B cell (primary cell): ENCODE results near the gene TET2. TPM values are rescaled to one million over a fixed set of nuclear protein-coding genes. Genes with fewer than 3 reads are reported as not detected.

Experiments
- ATAC-seq: fragments of 200-7000 bp; cut with Tn5 transposase; one replicate; pipeline ENCODE4 v1.10.0; 2021; ENCODE audit warnings: low read depth, mild to moderate bottlenecking, moderate number of reproducible peaks, moderate library complexity
- CTCF ChIA-PET: fragments of 350-600 bp; sonication (Branson Sonifier 250); formaldehyde crosslinking; loops from one replicate; lab custom pipeline; 2021; ENCODE audit warnings: antibody characterized with exemption, inconsistent platforms; lab: Charles Lee
- POLR2A ChIA-PET: fragments of 350-600 bp; sonication (Branson Sonifier 250); formaldehyde crosslinking; loops from one replicate; lab custom pipeline; 2021; ENCODE audit warnings: antibody characterized with exemption; lab: Charles Lee
- DNase-seq: peaks from one replicate; pipeline ENCODE4 v3.0.0; 2013
- H2AFZ ChIP-seq: 2 replicates; pipeline ENCODE4 v1.6.1; 2012; ENCODE audit warnings: mild to moderate bottlenecking, low read depth, low read length; ENCODE audit not compliant: insufficient read depth, poor library complexity, severe bottlenecking
- H3K27ac ChIP-seq, 2 donors: 1 replicate in 1 of 2; 2 replicates in 1 of 2; pipeline ENCODE4 v1.5.1; 2012 to 2013; ENCODE audit warnings: low read length in 2 of 2, mild to moderate bottlenecking in 2 of 2, moderate library complexity in 1 of 2
- H3K27me3 ChIP-seq, 4 experiments: fragments of 200-600 bp in 1 of 4; sonication (generic) in 1 of 4; replicated peaks in 1 of 4; 1 replicate in 2 of 4; 2 replicates in 2 of 4; pipeline versions ENCODE4 v1.6.1 to v1.7.0; 2013 to 2016; ENCODE audit warnings: low read length in 3 of 4, mild to moderate bottlenecking in 2 of 4, mixed read lengths in 1 of 4, moderate library complexity in 1 of 4; ENCODE audit not compliant: insufficient read depth in 4 of 4, control insufficient read depth in 3 of 4; ENCODE audit errors: control extremely low read depth in 1 of 4
- H3K36me3 ChIP-seq, 2 experiments: replicated peaks in 1 of 2; 1 replicate in 1 of 2; 2 replicates in 1 of 2; pipeline versions ENCODE4 v1.6.1 to v1.7.1; 2013; ENCODE audit warnings: low read length in 1 of 2; ENCODE audit not compliant: insufficient read depth in 2 of 2, control insufficient read depth in 1 of 2; ENCODE audit errors: control extremely low read depth in 1 of 2, extremely low read depth in 1 of 2
- H3K4me1 ChIP-seq, 2 donors: fragments of 200-600 bp in 1 of 2; sonication (generic) in 1 of 2; 1 replicate in 1 of 2; 2 replicates in 1 of 2; pipeline versions ENCODE4 v1.5.1 to v1.6.1; 2013 to 2017; ENCODE audit warnings: low read length in 2 of 2; ENCODE audit not compliant: control insufficient read depth in 2 of 2, insufficient read depth in 2 of 2
- H3K4me2 ChIP-seq: replicated peaks from 2 replicates; pipeline ENCODE3; 2012; ENCODE audit warnings: mild to moderate bottlenecking, low read depth, low read length; ENCODE audit not compliant: poor library complexity, severe bottlenecking
- H3K4me3 ChIP-seq, 5 experiments: fragments of 200-600 bp in 1 of 5; sonication (generic) in 1 of 5; 1 replicate in 3 of 5; 2 replicates in 2 of 5; pipeline versions ENCODE4 v1.5.1 to v1.7.0; 2011 to 2016; ENCODE audit warnings: low read length in 4 of 5, mild to moderate bottlenecking in 4 of 5, low read depth in 2 of 5, control low read depth in 1 of 5, moderate library complexity in 1 of 5; ENCODE audit not compliant: insufficient read depth in 1 of 5; ENCODE audit errors: control extremely low read depth in 1 of 5, extremely low read depth in 1 of 5
- H3K79me2 ChIP-seq: fragments of 200-600 bp; sonication (generic); one replicate; pipeline ENCODE4 v1.6.0; 2016; ENCODE audit warnings: low read length; ENCODE audit not compliant: control insufficient read depth, insufficient read depth
- H3K9ac ChIP-seq: fragments of 200-600 bp; sonication (generic); 2 replicates; pipeline ENCODE4 v1.6.1; 2017; ENCODE audit warnings: mild to moderate bottlenecking, low read length, moderate library complexity
- H3K9me3 ChIP-seq, 3 donors: one replicate each; pipeline versions ENCODE4 v1.6.1 to v1.7.1; 2013; ENCODE audit warnings: low read length in 2 of 3; ENCODE audit not compliant: control insufficient read depth in 2 of 3, insufficient read depth in 1 of 3; ENCODE audit errors: control extremely low read depth in 1 of 3
- H4K20me1 ChIP-seq: 2 replicates; pipeline ENCODE4 v1.6.0; 2012; ENCODE audit warnings: mild to moderate bottlenecking, low read length; ENCODE audit not compliant: insufficient read depth, control insufficient read depth, poor library complexity, severe bottlenecking
- H3K27ac Mint-ChIP-seq: one replicate; pipeline ENCODE4 v1.8.0; 2021; ENCODE audit warnings: mixed read lengths
- H3K27me3 Mint-ChIP-seq: one replicate; pipeline ENCODE4 v1.8.0; 2021; ENCODE audit warnings: mixed read lengths
- H3K4me1 Mint-ChIP-seq: one replicate; pipeline ENCODE4 v1.8.0; 2021; ENCODE audit warnings: mixed read lengths
- H3K4me3 Mint-ChIP-seq: one replicate; pipeline ENCODE4 v1.8.0; 2021; ENCODE audit warnings: mixed read lengths
- H3K9me3 Mint-ChIP-seq: one replicate; pipeline ENCODE4 v1.8.0; 2022; ENCODE audit warnings: mixed read lengths; ENCODE audit not compliant: insufficient read depth
- EZH2 ChIP-seq: IDR thresholded peaks from 2 replicates; pipeline ENCODE4 v1.6.1; 2012; ENCODE audit warnings: borderline replicate concordance, low read depth, mild to moderate bottlenecking, moderate library complexity, low read length; ENCODE audit not compliant: insufficient read depth, poor library complexity, severe bottlenecking
- WGBS: methylation state at CpG from one replicate; pipeline ENCODE4 v1.1.5; 2013; ENCODE audit warnings: missing lambda C conversion rate; ENCODE audit not compliant: insufficient coverage; 5-methylcytosine and 5-hydroxymethylcytosine counted together
- intact Hi-C: fragments of 100-400 bp; cut with micrococcal nuclease; formaldehyde crosslinking; loops from one replicate; pipeline ENCODE4 v1.10.0; 2022
- polyA plus RNA-seq: library from polyadenylated mRNA; depleted of rRNA; stranded (reverse); fragments of >200 nt; gene quantifications from 2 replicates; pipeline ENCODE4 v1.2.3, GENCODE V29; 2012
- total RNA-seq, 2 donors: library from RNA; stranded (reverse); fragments of 120-200 nt in 1 of 2; gene quantifications; 1 replicate in 1 of 2; 2 replicates in 1 of 2; pipeline versions ENCODE4 v1.2.3 to v1.2.4, GENCODE V29; 2013 to 2022
- TF ChIP-seq, protein P1 (sequence below): fragments of 200-600 bp; IDR thresholded peaks from one replicate; pipeline ENCODE4 v1.8.0; 2022; ENCODE audit warnings: antibody characterized with exemption, mild to moderate bottlenecking

The TET2 gene
- total and polyA plus RNA-seq, 2 donors (not counting 1 experiment from before 2014, with no cell fraction given) = 7.1 to 56.8 TPM

DNA sequence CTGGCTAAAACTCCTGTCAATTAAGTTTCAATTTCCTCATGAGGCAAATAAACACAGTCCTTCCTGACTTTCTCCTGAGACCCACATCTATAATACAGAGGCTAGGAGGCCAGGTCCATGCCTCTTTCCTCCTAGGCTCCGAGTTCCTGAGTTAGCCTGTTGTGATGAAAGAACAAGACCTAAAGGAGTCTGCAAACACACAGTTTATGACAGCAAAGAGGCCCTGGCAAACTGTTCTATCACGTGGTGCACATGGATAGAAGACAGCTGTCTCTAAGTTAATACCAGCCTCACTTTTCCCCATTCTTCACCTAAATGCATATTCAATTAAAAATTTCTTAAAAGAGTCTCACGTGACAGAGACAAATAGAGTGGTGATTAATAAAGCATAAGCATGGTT is 145.2 kb downstream of the TET2 start:
- Histone ChIP-seq H4K20me1 (no peaks in the 10 kb centered on the region), H3K36me3 (no peaks in the 10 kb centered on the region), H2AFZ (no peak overlapping the region), H3K4me1 (no peaks in the 10 kb centered on the region), H3K4me3 (no peak overlapping the region), H3K27ac (no peak overlapping the region), H3K9me3 (peaks cover 5 to 21% (median 13%) of the 10 kb centered on the region in 3 donors), H3K27me3 (no peaks in the 10 kb centered on the region), H3K9ac (no peak overlapping the region), H3K79me2 (no peaks in the 10 kb centered on the region), H3K4me2 (no peak overlapping the region)
- ChIA-PET POLR2A (no interaction called here), CTCF (no interaction called here)
- intact Hi-C loops = no loop called here
- Mint-ChIP-seq H3K4me1 (no peaks in the 10 kb centered on the region), H3K9me3 (peaks cover 2% of the 10 kb centered on the region), H3K27ac (no peak overlapping the region), H3K27me3 (no peaks in the 10 kb centered on the region), H3K4me3 (no peak overlapping the region)
- DNase-seq = no peak
- 100% methylated on average over 1 of the region's 3 CpGs for WGBS
- no peak for TF ChIP-seq EZH2
- TF ChIP-seq, protein P1, sequence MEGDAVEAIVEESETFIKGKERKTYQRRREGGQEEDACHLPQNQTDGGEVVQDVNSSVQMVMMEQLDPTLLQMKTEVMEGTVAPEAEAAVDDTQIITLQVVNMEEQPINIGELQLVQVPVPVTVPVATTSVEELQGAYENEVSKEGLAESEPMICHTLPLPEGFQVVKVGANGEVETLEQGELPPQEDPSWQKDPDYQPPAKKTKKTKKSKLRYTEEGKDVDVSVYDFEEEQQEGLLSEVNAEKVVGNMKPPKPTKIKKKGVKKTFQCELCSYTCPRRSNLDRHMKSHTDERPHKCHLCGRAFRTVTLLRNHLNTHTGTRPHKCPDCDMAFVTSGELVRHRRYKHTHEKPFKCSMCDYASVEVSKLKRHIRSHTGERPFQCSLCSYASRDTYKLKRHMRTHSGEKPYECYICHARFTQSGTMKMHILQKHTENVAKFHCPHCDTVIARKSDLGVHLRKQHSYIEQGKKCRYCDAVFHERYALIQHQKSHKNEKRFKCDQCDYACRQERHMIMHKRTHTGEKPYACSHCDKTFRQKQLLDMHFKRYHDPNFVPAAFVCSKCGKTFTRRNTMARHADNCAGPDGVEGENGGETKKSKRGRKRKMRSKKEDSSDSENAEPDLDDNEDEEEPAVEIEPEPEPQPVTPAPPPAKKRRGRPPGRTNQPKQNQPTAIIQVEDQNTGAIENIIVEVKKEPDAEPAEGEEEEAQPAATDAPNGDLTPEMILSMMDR = no peak
- ATAC-seq = no peak

DNA sequence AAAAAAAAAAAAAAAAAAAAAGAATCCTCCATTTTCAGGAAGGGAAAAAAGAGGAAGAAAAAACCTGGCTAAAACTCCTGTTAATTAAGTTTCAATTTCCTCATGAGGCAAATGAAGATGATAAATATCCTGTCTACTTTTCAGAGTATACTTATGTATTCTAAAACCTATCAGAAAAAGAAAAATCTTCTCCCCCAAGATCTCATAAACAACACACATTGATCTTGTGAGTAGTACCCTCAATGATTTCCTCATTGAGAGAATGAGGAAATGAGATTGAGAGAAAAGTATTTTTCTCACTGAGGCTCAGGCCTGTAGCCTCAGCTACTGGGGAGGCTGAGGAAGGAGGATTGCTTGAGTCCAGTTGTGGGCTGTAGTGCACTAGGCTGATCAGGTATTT is 146.7 kb downstream of the TET2 start:
- H3K79me2 ChIP-seq = no peaks in the 10 kb centered on the region
- Mint-ChIP-seq H3K4me3 (no peak overlapping the region), H3K27ac (no peak overlapping the region), H3K4me1 (no peaks in the 10 kb centered on the region), H3K27me3 (no peaks in the 10 kb centered on the region), H3K9me3 (peaks cover 2% of the 10 kb centered on the region)
- H3K27ac ChIP-seq = no peak overlapping the region
- no peaks in the 10 kb centered on the region for H3K27me3 ChIP-seq
- no peak overlapping the region for H3K4me2 ChIP-seq
- H3K36me3 ChIP-seq = no peaks in the 10 kb centered on the region
- intact Hi-C loops = no loop called here
- no peak overlapping the region for H2AFZ ChIP-seq
- no peak for TF ChIP-seq EZH2
- TF ChIP-seq, protein P1 = no peak
- DNase-seq = no peak
- POLR2A ChIA-PET = interaction anchor here (0.6 kb wide), 1 partner anchor 42 kb away, joined by 4 read pairs; no protein-coding TSS in a partner anchor
- no peaks in the 10 kb centered on the region for H3K4me1 ChIP-seq
- H3K9me3 ChIP-seq = peaks cover 3 to 17% (median 5%) of the 10 kb centered on the region in 3 donors
- ATAC-seq = no peak
- CTCF ChIA-PET = no interaction called here
- no peak overlapping the region for H3K4me3 ChIP-seq
- H4K20me1 ChIP-seq = no peaks in the 10 kb centered on the region
- no peak overlapping the region for H3K9ac ChIP-seq
